H1 (cell line): Measurements from ENCODE around the gene CHI3L1. TPM values are rescaled to one million over a fixed set of nuclear protein-coding genes. Genes with fewer than 3 reads are reported as not detected.

Source experiments
- CTCF ChIA-PET: fragments of 300-600 bp; sonication (Branson Sonifier 250); formaldehyde crosslinking; loops from one replicate; lab custom pipeline; 2021; ENCODE audit not compliant: partially characterized antibody; lab: Charles Lee
- POLR2A ChIA-PET: fragments of 300-600 bp; sonication (Branson Sonifier 250); formaldehyde crosslinking; loops from one replicate; lab custom pipeline; 2021; ENCODE audit warnings: inconsistent platforms; ENCODE audit not compliant: partially characterized antibody; lab: Charles Lee
- DNase-seq, 2 experiments: peaks; one replicate each; pipeline versions ENCODE4 v3.0.0 to v3.0.0-alpha.2; 2010 to 2022; ENCODE audit warnings: low spot score in 2 of 2, low read depth in 1 of 2, mixed read lengths in 1 of 2
- FAIRE-seq: peaks from 2 replicates; lab custom pipeline; 2011; peaks lifted over from hg19 to GRCh38; lab: Jason Lieb, UNC
- H2AFZ ChIP-seq: 2 replicates; pipeline ENCODE4 v1.8.1; 2012; ENCODE audit warnings: low read length, inconsistent platforms
- H2AK5ac ChIP-seq: 2 replicates; pipeline ENCODE4 v1.6.1; 2013; ENCODE audit warnings: low read depth, low read length
- H2BK120ac ChIP-seq: replicated peaks from 2 replicates; pipeline ENCODE3; 2013; ENCODE audit warnings: low read depth, low read length, inconsistent platforms
- H2BK12ac ChIP-seq: 2 replicates; pipeline ENCODE4 v1.6.1; 2013; ENCODE audit warnings: low read depth, low read length
- H2BK15ac ChIP-seq: 2 replicates; pipeline ENCODE4 v1.6.1; 2013; ENCODE audit warnings: low read length
- H2BK20ac ChIP-seq: 2 replicates; pipeline ENCODE4 v1.6.1; 2013; ENCODE audit warnings: low read length
- H2BK5ac ChIP-seq: 2 replicates; pipeline ENCODE4 v1.6.1; 2013; ENCODE audit warnings: low read depth, low read length
- H3K14ac ChIP-seq: 2 replicates; pipeline ENCODE4 v1.6.1; 2013; ENCODE audit warnings: inconsistent platforms; ENCODE audit not compliant: insufficient read length
- H3K18ac ChIP-seq: 2 replicates; pipeline ENCODE4 v1.6.1; 2013; ENCODE audit warnings: low read length; ENCODE audit errors: extremely low read depth
- H3K23ac ChIP-seq: 2 replicates; pipeline ENCODE4 v1.6.1; 2013; ENCODE audit warnings: inconsistent platforms; ENCODE audit not compliant: insufficient read length
- H3K23me2 ChIP-seq: 2 replicates; pipeline ENCODE4 v1.6.1; 2013; ENCODE audit warnings: low read depth, low read length
- H3K27ac ChIP-seq: 2 replicates; pipeline ENCODE4 v1.6.1; 2011; ENCODE audit warnings: low read depth, low read length, inconsistent platforms
- H3K27me3 ChIP-seq, 4 experiments: replicated peaks in 1 of 4; 1 replicate in 1 of 4; 2 replicates in 3 of 4; pipeline versions ENCODE4 v1.6.1 to v1.8.1; 2011 to 2013; ENCODE audit warnings: low read length in 3 of 4, mild to moderate bottlenecking in 3 of 4, inconsistent platforms in 2 of 4, mixed read lengths in 2 of 4, moderate library complexity in 1 of 4; ENCODE audit not compliant: control insufficient read depth in 3 of 4, insufficient read depth in 3 of 4; ENCODE audit errors: extremely low read depth in 1 of 4
- H3K36me3 ChIP-seq, 4 experiments: 2 replicates each; pipeline versions ENCODE4 v1.6.1 to v1.8.1; 2011 to 2013; ENCODE audit warnings: mild to moderate bottlenecking in 4 of 4, low read length in 3 of 4, moderate library complexity in 2 of 4, control low read depth in 1 of 4, inconsistent platforms in 1 of 4; ENCODE audit not compliant: insufficient read depth in 4 of 4, control insufficient read depth in 2 of 4
- H3K4ac ChIP-seq: replicated peaks from 2 replicates; pipeline ENCODE3; 2013; ENCODE audit warnings: low read length, low read depth, mixed read lengths, inconsistent platforms; ENCODE audit not compliant: insufficient read length
- H3K4me1 ChIP-seq, 4 experiments: replicated peaks in 1 of 4; 1 replicate in 1 of 4; 2 replicates in 3 of 4; pipeline versions ENCODE4 v1.6.1 to v1.8.1; 2011 to 2013; ENCODE audit warnings: low read length in 3 of 4, inconsistent platforms in 2 of 4, mixed read lengths in 1 of 4; ENCODE audit not compliant: insufficient read depth in 4 of 4, control insufficient read depth in 3 of 4
- H3K4me2 ChIP-seq, 2 experiments: 2 replicates each; pipeline versions ENCODE4 v1.6.1 to v1.8.1; 2011 to 2013; ENCODE audit warnings: low read depth in 2 of 2, low read length in 2 of 2, control low read depth in 1 of 2, inconsistent platforms in 1 of 2, mild to moderate bottlenecking in 1 of 2; ENCODE audit not compliant: insufficient read depth in 1 of 2
- H3K4me3 ChIP-seq, 4 experiments: fragments of 200-600, 300-600 bp in 1 of 4; sonication (generic), shearing (Covaris generic), sonication (Bioruptor Twin) in 1 of 4; 2 replicates each; pipeline versions ENCODE4 v1.5.1 to v1.8.1; 2011 to 2016; ENCODE audit warnings: low read length in 4 of 4, low read depth in 3 of 4, control low read depth in 2 of 4, inconsistent platforms in 2 of 4, mild to moderate bottlenecking in 2 of 4, mixed read lengths in 1 of 4, moderate library complexity in 1 of 4; ENCODE audit not compliant: insufficient read depth in 2 of 4; ENCODE audit errors: extremely low read depth in 1 of 4
- H3K56ac ChIP-seq: replicated peaks from 2 replicates; pipeline ENCODE3; 2013; ENCODE audit warnings: low read depth, mild to moderate bottlenecking, mixed read lengths, low read length, inconsistent platforms; ENCODE audit not compliant: insufficient read length
- H3K79me1 ChIP-seq: 2 replicates; pipeline ENCODE4 v1.6.1; 2013; ENCODE audit warnings: low read depth, low read length, control low read depth
- H3K79me2 ChIP-seq, 2 experiments: 2 replicates each; pipeline versions ENCODE4 v1.6.1 to v1.8.1; 2012 to 2013; ENCODE audit warnings: low read length in 2 of 2, mild to moderate bottlenecking in 2 of 2, inconsistent platforms in 1 of 2; ENCODE audit not compliant: insufficient read depth in 2 of 2, control insufficient read depth in 1 of 2
- H3K9ac ChIP-seq, 4 experiments: replicated peaks in 1 of 4; 1 replicate in 1 of 4; 2 replicates in 3 of 4; pipeline versions ENCODE4 v1.6.1 to v1.8.1; 2011 to 2013; ENCODE audit warnings: low read depth in 3 of 4, low read length in 3 of 4, control low read depth in 2 of 4, mild to moderate bottlenecking in 2 of 4, moderate library complexity in 2 of 4, inconsistent platforms in 1 of 4; ENCODE audit errors: extremely low read depth in 1 of 4
- H3K9me3 ChIP-seq, 2 experiments: 2 replicates each; pipeline versions ENCODE4 v1.6.1 to v1.8.1; 2012 to 2013; ENCODE audit warnings: mild to moderate bottlenecking in 2 of 2, moderate library complexity in 2 of 2, control low read depth in 1 of 2, inconsistent platforms in 1 of 2, low read depth in 1 of 2, low read length in 1 of 2, mixed read lengths in 1 of 2; ENCODE audit not compliant: insufficient read depth in 2 of 2
- H4K20me1 ChIP-seq, 2 experiments: replicated peaks in 1 of 2; 2 replicates each; pipeline versions ENCODE3 to v1.8.1; 2011 to 2013; ENCODE audit warnings: inconsistent platforms in 2 of 2, low read length in 2 of 2, mild to moderate bottlenecking in 1 of 2; ENCODE audit not compliant: insufficient read depth in 2 of 2, control insufficient read depth in 1 of 2
- H4K5ac ChIP-seq: 2 replicates; pipeline ENCODE4 v1.6.1; 2013; ENCODE audit warnings: low read length, low read depth, mixed read lengths, inconsistent platforms; ENCODE audit not compliant: insufficient read length
- H4K8ac ChIP-seq: 2 replicates; pipeline ENCODE4 v1.8.0; 2013; ENCODE audit warnings: mild to moderate bottlenecking, moderate library complexity, low read length, inconsistent platforms; ENCODE audit not compliant: insufficient read depth; ENCODE audit errors: extremely low read depth
- H4K91ac ChIP-seq: replicated peaks from 2 replicates; pipeline ENCODE3; 2013; ENCODE audit warnings: low read length, mixed read lengths, inconsistent platforms; ENCODE audit not compliant: insufficient read length
- ATF2 ChIP-seq: IDR thresholded peaks from 2 replicates; pipeline ENCODE4 v1.6.1; 2012; ENCODE audit warnings: low read length, inconsistent platforms
- BCL11A ChIP-seq, 2 experiments: IDR thresholded peaks; one replicate each; pipeline ENCODE4 v1.6.1; 2011; ENCODE audit warnings: low read depth in 2 of 2, low read length in 2 of 2, mild to moderate bottlenecking in 2 of 2
- EGR1 ChIP-seq: IDR thresholded peaks from 2 replicates; pipeline ENCODE4 v1.6.1; 2011; ENCODE audit warnings: low read depth, low read length, borderline replicate concordance
- EP300 ChIP-seq, 2 experiments: IDR thresholded peaks; 1 replicate in 1 of 2; 2 replicates in 1 of 2; pipeline ENCODE4 v1.6.1; 2011 to 2012; ENCODE audit warnings: low read depth in 2 of 2, low read length in 2 of 2, mild to moderate bottlenecking in 2 of 2, borderline replicate concordance in 1 of 2, inconsistent platforms in 1 of 2, moderate library complexity in 1 of 2
- NANOG ChIP-seq: IDR thresholded peaks from 2 replicates; pipeline ENCODE4 v1.6.1; 2011; ENCODE audit warnings: low read length, low read depth, mild to moderate bottlenecking, inconsistent platforms; ENCODE audit not compliant: insufficient read depth, poor library complexity, severe bottlenecking
- POLR2A ChIP-seq, 2 experiments: IDR thresholded peaks; 1 replicate in 1 of 2; 2 replicates in 1 of 2; pipeline ENCODE4 v1.6.1; 2011; ENCODE audit warnings: low read depth in 2 of 2, low read length in 2 of 2, mild to moderate bottlenecking in 2 of 2; ENCODE audit errors: control extremely low read depth in 1 of 2
- POLR2AphosphoS5 ChIP-seq: IDR thresholded peaks from 2 replicates; pipeline ENCODE4 v1.6.1; 2011; ENCODE audit warnings: low read depth, low read length
- RAD21 ChIP-seq, 2 experiments: IDR thresholded peaks in 1 of 2; conservative IDR thresholded peaks in 1 of 2; 2 replicates each; pipeline ENCODE4 v1.6.1; 2011; ENCODE audit warnings: low read depth in 2 of 2, low read length in 2 of 2, improper control_type of control experiment in 1 of 2, inconsistent platforms in 1 of 2, mild to moderate bottlenecking in 1 of 2, moderate library complexity in 1 of 2
- RXRA ChIP-seq: IDR thresholded peaks from 2 replicates; pipeline ENCODE4 v1.6.1; 2011; ENCODE audit warnings: low read depth, mild to moderate bottlenecking, low read length, moderate library complexity; ENCODE audit not compliant: insufficient read depth
- SP1 ChIP-seq: IDR thresholded peaks from 2 replicates; pipeline ENCODE4 v1.6.1; 2011; ENCODE audit warnings: low read depth, low read length
- TEAD4 ChIP-seq: IDR thresholded peaks from 2 replicates; pipeline ENCODE4 v1.6.1; 2012; ENCODE audit warnings: low read depth, low read length, inconsistent platforms, mixed read lengths
- WGBS, 2 experiments: shearing (Covaris generic) in 1 of 2; methylation state at CpG; one replicate each; pipeline versions ENCODE4 v1.1.6 to v1.1.7; 2013 to 2015; ENCODE audit warnings: low lambda C conversion rate in 2 of 2, mixed read lengths in 2 of 2, inconsistent platforms in 1 of 2, low coverage in 1 of 2, missing lambda C conversion rate in 1 of 2; ENCODE audit not compliant: insufficient replicate concordance in 2 of 2, insufficient coverage in 1 of 2, insufficient read length in 1 of 2; ENCODE audit errors: extremely low coverage in 1 of 2, missing lambda C conversion rate in 1 of 2; 5-methylcytosine and 5-hydroxymethylcytosine counted together
- polyA plus RNA-seq, 7 experiments: library from polyadenylated mRNA; depleted of rRNA in 3 of 7; stranded (reverse) in 5 of 7; unstranded in 2 of 7; fragments of >200 nt in 5 of 7; fragments of 200-250 nt in 2 of 7; gene quantifications; 1 replicate in 5 of 7; 2 replicates in 1 of 7; 4 replicates in 1 of 7; pipeline versions ENCODE4 v1.2.1 to v1.2.3, GENCODE V29; 2011 to 2013; ENCODE audit warnings: missing spikeins in 2 of 7, mixed read lengths in 2 of 7
- total RNA-seq: library from RNA; stranded (reverse); fragmentation: NEBNext Ultra II Directional; extraction: Animal tissue kit (Norgen Biotek cat#: 25700); gene quantifications from 2 replicates; pipeline ENCODE4 v1.2.1, GENCODE V29; 2021

CHI3L1 gene
- total and polyA plus RNA-seq, 2 of the 8 experiments (the other 6 are each of a cell fraction or from before 2014, with no cell fraction given) = 1.0 TPM; not detected in 1

- Histone ChIP-seq H3K79me2 (no peaks in the 10 kb centered on the region), H3K4ac (no peak within 1 kb of the TSS), H3K4me3 (no peak within 1 kb of the TSS), H2BK5ac (no peak within 1 kb of the TSS), H3K4me1 (no peaks in the 10 kb centered on the region), H2AK5ac (no peak within 1 kb of the TSS), H4K20me1 (no peaks in the 10 kb centered on the region), H3K4me2 (no peak within 1 kb of the TSS), H2BK20ac (no peak within 1 kb of the TSS), H2AFZ (no peak within 1 kb of the TSS), H3K9ac (no peak within 1 kb of the TSS), H3K23ac (no peak within 1 kb of the TSS), H3K23me2 (no peaks in the 10 kb centered on the region), H2BK120ac (no peak within 1 kb of the TSS), H3K79me1 (no peaks in the 10 kb centered on the region), H4K8ac (no peak within 1 kb of the TSS), H3K14ac (no peak within 1 kb of the TSS), H3K27me3 (no peaks in the 10 kb centered on the region), H2BK12ac (no peak within 1 kb of the TSS), H4K91ac (no peak within 1 kb of the TSS), H2BK15ac (no peak within 1 kb of the TSS), H3K36me3 (no peaks in the 10 kb centered on the region), H3K56ac (no peak within 1 kb of the TSS), H3K18ac (no peak within 1 kb of the TSS), H4K5ac (no peak within 1 kb of the TSS), H3K9me3 (no peaks in the 10 kb centered on the region), H3K27ac (no peak within 1 kb of the TSS)
- 88% methylated on average over 7 of the region's 7 CpGs; no CpG with 5 or more reads in 1 of the 2 experiments for WGBS, 2 experiments
- FAIRE-seq (no peak), DNase-seq (no peak)
- ChIA-PET CTCF (interaction anchor here (2.1 to 5.9 kb wide), 3 partner anchors 13 to 188 kb away, joined by 5 to 46 read pairs (median 40); partner anchors contain the start of gene MYOG), POLR2A (no interaction called here)
- TF ChIP-seq ATF2 (no peak), SP1 (no peak), EP300 (IDR thresholded peaks at IDR 0.05; ENCODE audit: borderline replicate concordance in 1 of 2, low read depth in 2 of 2, low read length in 2 of 2) (no peak), EGR1 (no peak), NANOG (no peak), POLR2A (IDR thresholded peaks at IDR 0.05; ENCODE audit: control extremely low read depth in 1 of 2, low read depth in 2 of 2, low read length in 2 of 2) (no peak), RXRA (no peak), POLR2AphosphoS5 (no peak), BCL11A (IDR thresholded peaks at IDR 0.05; ENCODE audit: low read depth in 2 of 2, low read length in 2 of 2) (no peak), RAD21 (IDR thresholded peaks at IDR 0.05 in 1 of 2, conservative IDR thresholded peaks at IDR 0.05 in 1 of 2; ENCODE audit: low read depth in 2 of 2, low read length in 2 of 2) (no peak), TEAD4 (no peak)
Observed at GRCh38 chr1:203229471-203230135, 43.1 kb upstream of the CHI3L1 start, which contains the start of gene CHIT1. CHIT1 (minus strand) TSS chr1:203229673; CDS start chr1:203229636, 37 bp downstream.
